Bronchial epithelial cell (primary cell): ENCODE data around the gene NGLY1. TPM values are rescaled to one million over a fixed set of nuclear protein-coding genes. Genes with fewer than 3 reads are reported as not detected.
A peak's percentile ranks its signal among the peaks of the same experiment; 100 is the strongest.

Experiments used
- DNase-seq: peaks from one replicate; pipeline ENCODE4 v3.0.0-alpha.2; 2010; ENCODE audit warnings: low read depth
- FAIRE-seq: peaks from 2 replicates; lab custom pipeline; 2011; peaks lifted over from hg19 to GRCh38; lab: Jason Lieb, UNC
- H3K27me3 ChIP-seq: 2 replicates; pipeline ENCODE4 v1.5.1; 2011; ENCODE audit warnings: low read length; ENCODE audit not compliant: control insufficient read depth, insufficient read depth
- H3K36me3 ChIP-seq: 2 replicates; pipeline ENCODE4 v1.5.1; 2011; ENCODE audit warnings: low read length; ENCODE audit not compliant: control insufficient read depth, insufficient read depth
- H3K4me3 ChIP-seq: 2 replicates; pipeline ENCODE4 v1.5.1; 2011; ENCODE audit warnings: mild to moderate bottlenecking, low read depth, low read length, control low read depth
- CTCF ChIP-seq: IDR thresholded peaks from 2 replicates; pipeline ENCODE4 v1.5.1; 2011; ENCODE audit warnings: mild to moderate bottlenecking, moderate library complexity, low read length, control low read depth, inconsistent platforms; ENCODE audit not compliant: insufficient read depth, severe bottlenecking
- total RNA-seq: library from RNA; depleted of rRNA; stranded (reverse); fragments of >200 nt; gene quantifications from 2 replicates; pipeline ENCODE4 v1.2.1, GENCODE V29; 2014

The NGLY1 gene
- total RNA-seq, result 24.0 and 32.0 TPM in 2 replicates

- FAIRE-seq (no peak), DNase-seq (peak; percentile 47)
- H3K4me3 ChIP-seq, result peak within 1 kb of the TSS; percentile 50
- no peak for TF ChIP-seq CTCF
- H3K27me3 ChIP-seq, result no peaks in the 10 kb centered on the region
- no peaks in the 10 kb centered on the region for H3K36me3 ChIP-seq
Measured at GRCh38 chr3:25782938-25783660, at the start of gene NGLY1. TSS of gene NGLY1 (minus strand) at chr3:25783443. CDS start at chr3:25783390, 53 bp downstream.

- Histone ChIP-seq H3K36me3 (no peaks in the 10 kb centered on the region), H3K4me3 (no peak overlapping the region), H3K27me3 (no peaks in the 10 kb centered on the region)
- FAIRE-seq (no peak), DNase-seq (peak; percentile 32)
- peak; percentile 20 for TF ChIP-seq CTCF
Measured at GRCh38 chr3:25831578-25831977, 48.3 kb upstream of the NGLY1 start.

GRCh38 chr3:25830373-25831280, 47.4 kb upstream of the NGLY1 start:
- no peak for TF ChIP-seq CTCF
- no peaks in the 10 kb centered on the region for H3K27me3 ChIP-seq
- DNase-seq (no peak), FAIRE-seq (no peak)
- no peak overlapping the region for H3K4me3 ChIP-seq
- H3K36me3 ChIP-seq, result no peaks in the 10 kb centered on the region

- TF ChIP-seq CTCF, result no peak
- H3K4me3 ChIP-seq, result no peak overlapping the region
- DNase-seq (no peak), FAIRE-seq (peak; percentile 36)
- H3K36me3 ChIP-seq, result no peaks in the 10 kb centered on the region
- no peaks in the 10 kb centered on the region for H3K27me3 ChIP-seq
Measured at GRCh38 chr3:25826510-25826909, 43.3 kb upstream of the NGLY1 start.

GRCh38 chr3:25823314-25823713, 40.1 kb upstream of the NGLY1 start:
- Histone ChIP-seq H3K4me3 (no peak overlapping the region), H3K36me3 (no peaks in the 10 kb centered on the region), H3K27me3 (no peaks in the 10 kb centered on the region)
- TF ChIP-seq CTCF, result no peak
- DNase-seq (no peak), FAIRE-seq (no peak)
